Cardiac muscle cell (in vitro differentiated cells and primary cell): ENCODE measurements around the gene BST1. TPM values are rescaled to one million over a fixed set of nuclear protein-coding genes. Genes with fewer than 3 reads are reported as not detected.
A peak's percentile ranks its signal among the peaks of the same experiment; 100 is the strongest.

Experiments
- DNase-seq, 2 donors: peaks; one replicate each; pipeline versions ENCODE4 v3.0.0 to v3.0.0-alpha.2; 2010 to 2017; ENCODE audit warnings: low read depth in 1 of 2, low spot score in 1 of 2
- H3K27ac ChIP-seq: fragments of 200-600 bp; sonication (generic); 2 replicates; pipeline ENCODE4 v1.5.1; 2016
- H3K27me3 ChIP-seq: fragments of 200-600 bp; sonication (generic); 2 replicates; pipeline ENCODE4 v1.6.0; 2016; ENCODE audit warnings: control low read depth
- H3K36me3 ChIP-seq: fragments of 200-600 bp; sonication (generic); 2 replicates; pipeline ENCODE4 v1.5.1; 2016; ENCODE audit warnings: control low read depth
- H3K4me1 ChIP-seq: fragments of 200-600 bp; sonication (generic); 2 replicates; pipeline ENCODE4 v1.8.1; 2017; ENCODE audit warnings: low read depth, mild to moderate bottlenecking, mixed run types
- H3K4me3 ChIP-seq: fragments of 200-600 bp; sonication (generic); 2 replicates; pipeline ENCODE4 v1.5.1; 2016; ENCODE audit warnings: mild to moderate bottlenecking
- H3K9me3 ChIP-seq: fragments of 200-600 bp; sonication (generic); 2 replicates; pipeline ENCODE4 v1.5.1; 2017; ENCODE audit warnings: low read depth, mild to moderate bottlenecking, control low read depth
- CTCF ChIP-seq: IDR thresholded peaks from 2 replicates; pipeline ENCODE4 v1.5.1; 2012; ENCODE audit warnings: low read depth, mild to moderate bottlenecking, low read length
- polyA plus RNA-seq: library from polyadenylated mRNA; unstranded; fragments of >200 nt; fragmentation: Nextera tagmentation; extraction: Ambion mirVana; gene quantifications from 2 replicates; pipeline ENCODE4 v1.2.1, GENCODE V29; 2016
- total RNA-seq: library from RNA; depleted of rRNA; stranded (reverse); fragments of >200 nt; gene quantifications from 2 replicates; pipeline ENCODE4 v1.2.3, GENCODE V29; 2016

BST1 gene
- total and polyA plus RNA-seq, 2 experiments from 2014 or later = 0.09 to 0.35 TPM

- H3K4me3 ChIP-seq = no peak overlapping the region
Measured at GRCh38 chr4:15684498-15684897, 18.4 kb upstream of the BST1 start.

GRCh38 chr4:15688051-15688450, 14.8 kb upstream of the BST1 start:
- H3K36me3 ChIP-seq = peaks cover 16% of the 10 kb centered on the region
- no peak overlapping the region for H3K27ac ChIP-seq
- H3K9me3 ChIP-seq = no peaks in the 10 kb centered on the region
- no peak overlapping the region for H3K4me3 ChIP-seq
- no peak for TF ChIP-seq CTCF
- DNase-seq = no peak
- H3K4me1 ChIP-seq = peaks cover 13% of the 10 kb centered on the region
- H3K27me3 ChIP-seq = no peaks in the 10 kb centered on the region

More at GRCh38 chr4:15684498-15684897, 18.4 kb upstream of the BST1 start:
- Histone ChIP-seq H3K27ac (no peak overlapping the region), H3K36me3 (peaks cover 16% of the 10 kb centered on the region), H3K9me3 (no peaks in the 10 kb centered on the region), H3K27me3 (no peaks in the 10 kb centered on the region), H3K4me1 (peaks cover 17% of the 10 kb centered on the region)
- no peak for TF ChIP-seq CTCF
- DNase-seq = no peak

DNA sequence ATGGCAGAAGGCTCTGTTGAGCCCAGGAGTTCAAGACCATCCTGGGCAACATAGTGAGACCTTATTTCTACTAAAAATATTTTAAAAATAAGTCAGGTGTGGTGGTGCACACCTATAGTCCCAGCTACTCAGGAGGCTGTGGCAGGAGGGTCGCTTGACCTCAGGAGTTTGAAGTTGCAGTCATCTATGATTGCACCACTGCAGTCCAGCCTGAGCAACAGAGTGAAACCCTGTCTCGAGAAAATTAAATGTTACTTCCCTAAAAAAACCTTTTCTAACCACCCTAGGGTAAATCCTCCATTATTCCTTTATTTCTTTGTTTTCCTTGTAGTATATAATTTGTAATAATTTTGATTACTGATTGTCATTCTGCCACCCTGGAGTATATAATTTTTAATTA, 13.3 kb upstream of the BST1 start:
- H3K4me3 ChIP-seq = no peak overlapping the region
- no peaks in the 10 kb centered on the region for H3K27me3 ChIP-seq
- H3K36me3 ChIP-seq = peaks cover 16% of the 10 kb centered on the region
- DNase-seq = peak in 1 of 2 donors; percentile 49
- no peaks in the 10 kb centered on the region for H3K4me1 ChIP-seq
- no peaks in the 10 kb centered on the region for H3K9me3 ChIP-seq
- TF ChIP-seq CTCF = no peak
- peak overlapping the region; percentile 78 for H3K27ac ChIP-seq

DNA sequence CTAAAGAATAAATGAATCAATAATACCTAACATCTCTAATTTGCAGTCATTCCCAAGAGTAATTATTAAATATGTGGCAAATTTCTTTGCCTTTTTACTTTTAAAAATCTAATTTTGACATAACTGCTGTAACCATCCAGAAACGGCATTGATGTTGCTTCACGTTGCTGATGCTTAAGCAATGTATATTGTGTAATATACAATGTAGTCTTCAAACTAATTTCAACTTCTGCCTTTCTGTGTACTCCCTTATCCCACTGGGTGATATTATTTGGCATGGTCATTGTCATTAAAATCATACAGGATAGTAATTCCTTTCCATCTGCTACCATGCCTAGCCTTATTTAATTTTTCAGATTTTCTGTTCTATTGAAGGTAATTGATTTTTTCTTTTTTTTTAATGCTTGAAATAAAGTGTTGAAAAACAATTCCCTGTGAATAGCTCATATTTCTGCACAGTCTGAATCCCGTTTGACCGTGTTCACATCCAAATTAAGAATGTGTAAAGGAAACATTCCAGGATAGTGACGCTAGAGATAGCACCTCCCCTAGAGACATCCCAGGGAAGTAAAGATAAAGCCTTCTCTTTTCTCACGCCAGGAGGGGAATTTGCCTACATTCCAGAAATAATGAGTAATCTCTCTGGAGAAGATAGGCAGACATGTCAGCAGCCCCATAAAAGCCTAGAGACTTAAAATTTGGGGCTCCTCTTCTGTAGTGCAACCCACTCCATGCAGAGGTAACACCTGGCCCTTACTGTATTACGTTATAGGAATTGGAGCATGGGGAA, 12.7 kb upstream of the BST1 start:
- Histone ChIP-seq H3K36me3 (peaks cover 16% of the 10 kb centered on the region), H3K27me3 (no peaks in the 10 kb centered on the region), H3K4me1 (no peaks in the 10 kb centered on the region), H3K27ac (peak overlapping the region; percentile 78), H3K4me3 (no peak overlapping the region), H3K9me3 (no peaks in the 10 kb centered on the region)
- DNase-seq = peak in 1 of 2 donors; percentile 97
- no peak for TF ChIP-seq CTCF

DNA sequence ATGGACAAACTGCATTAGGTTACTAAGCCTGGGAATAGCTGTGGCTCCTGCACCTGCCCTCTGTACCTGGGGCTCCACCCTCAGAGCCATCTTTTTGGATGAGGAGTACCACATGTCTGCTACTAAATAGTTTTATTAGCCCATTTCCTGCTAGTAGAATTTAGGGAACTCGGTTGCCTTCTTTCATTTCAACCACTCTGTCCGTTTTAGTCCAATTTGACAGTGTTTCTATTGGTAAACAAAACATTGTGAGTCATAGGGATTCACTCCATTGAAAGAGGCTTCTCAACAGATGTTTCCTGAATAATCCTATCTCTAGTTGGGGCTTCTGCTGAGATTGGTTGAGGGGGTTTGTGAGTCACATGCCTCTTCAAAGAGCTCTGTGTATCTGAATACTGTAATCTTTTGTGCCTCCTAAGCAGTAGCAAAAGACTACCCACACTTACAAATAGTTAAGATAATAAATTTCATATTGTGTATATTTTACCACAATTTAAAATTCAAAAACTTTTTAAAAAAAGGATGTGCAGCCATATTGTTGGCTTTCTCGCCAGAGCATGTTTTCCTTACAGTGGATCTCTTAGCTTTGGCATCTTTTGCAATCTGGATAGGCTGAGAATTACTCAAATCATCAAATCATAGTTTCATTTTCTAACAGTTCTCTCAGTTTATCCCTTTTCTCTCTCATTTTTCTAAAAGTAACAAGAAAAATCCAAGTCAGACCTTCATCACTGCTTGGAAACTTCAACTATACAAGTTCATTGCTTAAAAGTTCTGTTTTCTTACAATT, 11.3 kb upstream of the BST1 start:
- TF ChIP-seq CTCF = no peak
- Histone ChIP-seq H3K4me1 (no peaks in the 10 kb centered on the region), H3K27ac (peak overlapping the region; percentile 78), H3K36me3 (peaks cover 12% of the 10 kb centered on the region), H3K9me3 (no peaks in the 10 kb centered on the region), H3K27me3 (no peaks in the 10 kb centered on the region), H3K4me3 (no peak overlapping the region)
- peak in 1 of 2 donors; percentile 63 for DNase-seq
